Epithelial cell of esophagus (primary cell): ENCODE data around the gene PCBP3.

Experiments
- DNase-seq: peaks from one replicate; pipeline ENCODE4 v3.0.0; 2010; ENCODE audit warnings: low read depth
- H3K4me3 ChIP-seq: 2 replicates; pipeline ENCODE4 v1.5.1; 2011; ENCODE audit warnings: mild to moderate bottlenecking, low read length, control low read depth
- TF ChIP-seq, protein P1 (sequence below): IDR thresholded peaks from 2 replicates; pipeline ENCODE4 v1.5.1; 2011; ENCODE audit warnings: low read depth, mild to moderate bottlenecking, low read length, control low read depth, inconsistent platforms; ENCODE audit not compliant: insufficient read depth; ENCODE audit errors: missing control alignments

Gene PCBP3

DNA sequence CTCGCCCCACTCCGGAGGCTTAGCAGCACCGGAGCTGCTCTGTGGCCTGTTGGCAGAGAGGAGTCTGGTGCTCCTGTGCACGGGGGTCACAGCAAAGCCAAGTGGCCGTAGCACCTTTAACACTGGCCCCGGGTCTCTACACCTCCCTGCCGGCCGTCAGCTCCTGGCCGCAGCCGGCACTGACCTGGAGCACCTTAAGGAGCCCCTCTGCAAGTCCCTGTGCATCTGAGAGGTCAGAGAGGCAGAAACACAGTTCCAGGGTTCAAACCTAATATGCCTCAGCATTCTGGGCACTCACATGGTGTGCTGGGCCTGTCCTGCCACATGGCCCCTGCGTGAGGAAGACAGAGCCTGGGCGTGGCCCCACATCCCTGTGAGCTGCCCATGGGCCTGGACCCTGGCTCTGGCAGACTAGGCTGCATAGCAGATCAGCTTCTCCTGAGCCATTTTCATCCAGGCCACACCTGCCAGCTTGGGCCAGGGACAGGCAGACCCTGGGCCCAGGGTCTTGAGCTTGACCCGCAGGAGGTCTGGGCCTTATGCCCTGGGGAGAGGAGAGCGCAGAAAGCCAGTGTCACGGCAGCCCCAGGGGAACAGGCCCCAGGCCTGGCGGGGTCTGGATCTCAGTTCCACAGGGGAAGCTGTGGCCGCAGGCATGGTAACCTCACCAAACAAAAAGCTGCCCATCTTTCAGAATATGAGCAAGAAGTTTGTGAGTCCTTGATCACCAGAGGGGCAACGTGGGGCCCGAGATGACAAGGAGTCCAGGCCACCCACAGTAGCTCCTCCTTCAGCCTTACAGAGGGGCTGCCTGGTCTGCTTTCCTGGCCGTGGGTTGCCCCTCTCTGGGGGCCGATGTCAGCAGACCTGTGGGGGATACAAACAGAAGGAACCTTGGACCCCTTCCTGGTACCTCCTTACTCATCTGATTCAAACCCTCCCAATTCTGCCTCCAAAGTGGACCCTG lies 192.1 kb downstream of the PCBP3 start:
- H3K4me3 ChIP-seq: no peak overlapping the region
- DNase-seq: no peak
- TF ChIP-seq, protein P1, sequence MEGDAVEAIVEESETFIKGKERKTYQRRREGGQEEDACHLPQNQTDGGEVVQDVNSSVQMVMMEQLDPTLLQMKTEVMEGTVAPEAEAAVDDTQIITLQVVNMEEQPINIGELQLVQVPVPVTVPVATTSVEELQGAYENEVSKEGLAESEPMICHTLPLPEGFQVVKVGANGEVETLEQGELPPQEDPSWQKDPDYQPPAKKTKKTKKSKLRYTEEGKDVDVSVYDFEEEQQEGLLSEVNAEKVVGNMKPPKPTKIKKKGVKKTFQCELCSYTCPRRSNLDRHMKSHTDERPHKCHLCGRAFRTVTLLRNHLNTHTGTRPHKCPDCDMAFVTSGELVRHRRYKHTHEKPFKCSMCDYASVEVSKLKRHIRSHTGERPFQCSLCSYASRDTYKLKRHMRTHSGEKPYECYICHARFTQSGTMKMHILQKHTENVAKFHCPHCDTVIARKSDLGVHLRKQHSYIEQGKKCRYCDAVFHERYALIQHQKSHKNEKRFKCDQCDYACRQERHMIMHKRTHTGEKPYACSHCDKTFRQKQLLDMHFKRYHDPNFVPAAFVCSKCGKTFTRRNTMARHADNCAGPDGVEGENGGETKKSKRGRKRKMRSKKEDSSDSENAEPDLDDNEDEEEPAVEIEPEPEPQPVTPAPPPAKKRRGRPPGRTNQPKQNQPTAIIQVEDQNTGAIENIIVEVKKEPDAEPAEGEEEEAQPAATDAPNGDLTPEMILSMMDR: no peak

DNA sequence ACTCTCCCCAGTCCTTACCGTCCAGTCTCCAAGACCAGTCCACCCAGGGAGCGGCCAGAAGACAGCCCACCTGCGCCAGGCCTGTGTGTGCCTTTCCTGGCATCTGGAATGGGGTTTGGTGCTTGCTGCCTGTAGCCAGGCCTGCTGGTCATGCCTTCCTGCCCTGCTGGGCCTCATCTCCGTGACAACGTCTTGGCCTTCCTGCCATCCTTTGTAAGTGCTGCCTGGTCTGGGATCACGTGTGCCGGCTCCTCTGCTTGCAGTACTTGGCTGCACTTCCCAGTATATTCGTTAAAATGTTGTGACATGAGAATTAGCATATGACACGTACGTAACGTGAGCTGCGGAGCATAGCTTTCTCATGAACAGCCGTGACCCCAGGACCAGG lies 192.7 kb downstream of the PCBP3 start:
- no peak for DNase-seq
- H3K4me3 ChIP-seq: no peak overlapping the region
- TF ChIP-seq, protein P1: no peak

DNA sequence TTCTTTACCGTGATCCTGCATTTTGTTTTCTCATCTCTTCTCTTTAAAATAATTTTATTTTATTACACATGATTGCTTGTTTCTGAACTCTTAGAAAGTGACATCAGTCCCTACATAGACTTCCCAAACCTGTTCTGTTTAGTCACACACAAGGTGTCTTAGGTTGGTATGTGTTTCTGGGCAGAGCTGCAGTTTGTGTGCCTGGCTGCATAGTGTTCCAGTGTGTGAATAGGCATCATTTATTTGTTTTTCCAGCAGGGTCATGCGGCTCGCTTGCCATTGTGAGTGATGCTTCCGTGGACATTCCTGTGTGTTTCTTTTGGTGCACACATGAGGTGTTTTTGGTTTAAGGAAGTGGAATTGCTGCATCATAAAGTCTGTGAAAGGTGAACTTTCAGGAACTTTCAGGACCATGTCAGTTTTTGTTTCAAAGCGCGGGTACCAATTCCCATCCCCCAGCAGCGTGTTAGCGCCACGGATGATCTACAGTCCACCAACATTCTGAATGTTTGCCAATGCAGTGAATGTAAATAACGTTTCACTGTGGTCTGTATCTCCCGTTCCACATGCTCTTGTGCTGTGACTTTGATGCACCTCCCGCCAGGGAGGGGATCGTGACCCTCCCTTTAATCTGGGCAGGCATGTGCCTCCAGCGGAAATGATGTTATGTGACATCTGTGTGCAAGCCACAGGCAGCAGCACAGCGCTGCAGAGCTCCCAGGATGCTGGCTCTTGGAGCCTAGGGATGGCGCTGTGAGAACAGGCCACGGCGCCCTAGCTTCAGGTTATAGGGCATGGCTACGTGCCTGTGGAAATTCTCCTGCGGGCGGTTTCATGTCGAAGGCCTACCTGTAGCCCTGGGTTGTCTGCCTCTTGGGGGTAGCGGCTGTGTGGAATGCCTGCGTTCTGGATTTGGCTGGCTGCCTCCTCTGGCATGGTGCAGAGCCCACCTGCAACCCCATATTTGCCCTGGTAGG lies 193.5 kb downstream of the PCBP3 start:
- DNase-seq: peak; percentile 14
- TF ChIP-seq, protein P1: no peak
- no peak overlapping the region for H3K4me3 ChIP-seq

DNA sequence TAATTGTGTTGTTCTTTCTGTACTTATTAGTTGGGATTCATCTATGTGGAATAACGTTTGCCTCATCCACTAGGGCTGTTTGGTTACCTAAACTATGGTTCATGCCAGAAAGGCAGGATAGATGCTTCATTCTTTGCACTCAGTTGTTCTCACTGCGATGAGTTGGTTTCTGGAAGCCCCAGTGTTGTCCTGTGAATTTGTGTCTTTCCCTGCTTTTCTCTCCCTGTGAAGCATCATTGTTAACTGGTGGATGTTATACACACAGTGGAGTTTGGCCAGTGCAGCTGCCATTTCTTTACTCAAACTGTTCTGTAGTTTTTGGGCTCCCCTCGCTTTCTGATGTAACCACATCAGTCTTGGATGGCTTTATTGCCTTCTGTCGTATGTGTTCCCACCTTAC lies 194.4 kb downstream of the PCBP3 start:
- no peak overlapping the region for H3K4me3 ChIP-seq
- no peak for DNase-seq
- TF ChIP-seq, protein P1: no peak

DNA sequence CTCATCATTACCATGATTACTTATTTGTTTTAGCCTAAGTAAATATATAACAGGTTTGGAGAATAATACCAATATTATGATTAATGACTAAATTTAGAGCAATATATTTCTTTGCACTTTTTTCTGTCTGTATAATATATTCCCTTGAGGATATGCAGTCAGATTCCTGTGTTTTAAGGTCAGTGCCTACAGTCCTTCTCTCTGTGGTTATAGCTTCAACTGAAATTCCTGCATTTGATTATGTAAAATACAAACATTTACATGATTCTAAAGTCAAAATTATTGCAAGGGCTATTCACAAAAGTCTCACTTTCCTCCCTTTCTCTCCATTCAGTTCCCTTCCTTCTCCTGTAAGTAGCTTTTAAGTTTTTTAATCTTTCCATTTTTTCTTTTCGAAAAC lies 195.1 kb downstream of the PCBP3 start:
- TF ChIP-seq, protein P1: no peak
- no peak overlapping the region for H3K4me3 ChIP-seq
- DNase-seq: no peak

DNA sequence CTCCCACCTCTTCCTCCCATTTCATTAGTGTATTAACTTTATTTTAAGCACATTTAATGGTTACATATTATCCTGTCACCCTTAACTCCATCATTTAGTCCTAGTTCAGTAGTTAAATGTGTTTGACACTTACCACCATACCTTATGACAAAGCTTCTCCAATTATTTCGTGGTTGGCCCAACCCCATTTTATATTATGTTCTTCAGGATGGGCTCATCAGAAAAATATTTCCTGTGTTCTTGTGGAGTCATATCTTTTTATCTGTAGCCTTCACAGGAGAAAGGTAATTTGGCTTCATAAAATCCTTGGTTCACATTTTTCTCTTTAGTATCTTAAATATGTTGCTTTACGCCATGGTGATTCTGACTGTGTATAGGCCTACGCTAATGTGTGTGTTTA lies 195.7 kb downstream of the PCBP3 start:
- no peak overlapping the region for H3K4me3 ChIP-seq
- DNase-seq: peak; percentile 6
- TF ChIP-seq, protein P1: no peak
